Left ventricle myocardium inferior (tissue), 1 donor: Measurements from ENCODE around the gene HCRTR2. TPM values are rescaled to one million over a fixed set of nuclear protein-coding genes. Genes with fewer than 3 reads are reported as not detected.

ENCODE experiments used
- DNase-seq: peaks from one replicate; pipeline ENCODE4 v3.0.0-alpha.2; 2020
- H3K27ac ChIP-seq: fragments of 200-600 bp; replicated peaks from 2 replicates; pipeline ENCODE4 v1.8.0; 2021
- H3K27me3 ChIP-seq: fragments of 200-600 bp; 2 replicates; pipeline ENCODE4 v1.8.0; 2021; ENCODE audit warnings: low read depth
- H3K36me3 ChIP-seq: fragments of 200-600 bp; 2 replicates; pipeline ENCODE4 v1.8.0; 2021
- H3K4me1 ChIP-seq: fragments of 200-600 bp; 2 replicates; pipeline ENCODE4 v1.8.0; 2021
- H3K4me3 ChIP-seq: fragments of 200-600 bp; 2 replicates; pipeline ENCODE4 v1.8.0; 2021; ENCODE audit warnings: mild to moderate bottlenecking, moderate library complexity
- H3K9me3 ChIP-seq: fragments of 200-600 bp; replicated peaks from 2 replicates; pipeline ENCODE4 v1.8.0; 2021
- CTCF ChIP-seq: fragments of 200-600 bp; IDR thresholded peaks from 2 replicates; pipeline ENCODE4 v1.8.0; 2021; ENCODE audit warnings: antibody characterized with exemption, mild to moderate bottlenecking, borderline replicate concordance
- intact Hi-C: fragments of 100-400 bp; cut with micrococcal nuclease; formaldehyde crosslinking; loops from one replicate; pipeline ENCODE4 v1.11.0; 2022
- total RNA-seq: library from RNA; stranded (reverse); fragmentation: NEBNext Ultra II Directional; extraction: Animal tissue kit (Norgen Biotek cat#: 25700); gene quantifications from one replicate; pipeline ENCODE4 v1.2.1, GENCODE V29; 2021
- donor health status: DM: no; HTN: yes; CAD: no; lungs with severe emphysema.

Gene HCRTR2
- total RNA-seq, 1 donor from 2014 or later: not detected

- H3K4me3 ChIP-seq: no peak overlapping the region
- H3K27me3 ChIP-seq: no peaks in the 10 kb centered on the region
- H3K36me3 ChIP-seq: no peaks in the 10 kb centered on the region
- intact Hi-C loops: no loop called here
- no peak for TF ChIP-seq CTCF
- DNase-seq: no peak
- no peaks in the 10 kb centered on the region for H3K4me1 ChIP-seq
- no peak overlapping the region for H3K27ac ChIP-seq
- H3K9me3 ChIP-seq: no peaks in the 10 kb centered on the region
Measured at GRCh38 chr6:55260181-55260580, 85.9 kb downstream of the HCRTR2 start.

- TF ChIP-seq CTCF: no peak
- intact Hi-C loops: no loop called here
- DNase-seq: no peak
- no peaks in the 10 kb centered on the region for H3K4me1 ChIP-seq
- no peaks in the 10 kb centered on the region for H3K36me3 ChIP-seq
- no peak overlapping the region for H3K27ac ChIP-seq
- no peak overlapping the region for H3K4me3 ChIP-seq
- H3K27me3 ChIP-seq: no peaks in the 10 kb centered on the region
- H3K9me3 ChIP-seq: no peaks in the 10 kb centered on the region
Measured at GRCh38 chr6:55265409-55266114, 91.2 kb downstream of the HCRTR2 start.

GRCh38 chr6:55266896-55267295 is 92.6 kb downstream of the HCRTR2 start:
- TF ChIP-seq CTCF: no peak
- intact Hi-C loops: no loop called here
- DNase-seq: no peak
- Histone ChIP-seq H3K4me3 (no peak overlapping the region), H3K36me3 (no peaks in the 10 kb centered on the region), H3K4me1 (no peaks in the 10 kb centered on the region), H3K27me3 (no peaks in the 10 kb centered on the region), H3K27ac (no peak overlapping the region), H3K9me3 (no peaks in the 10 kb centered on the region)

GRCh38 chr6:55276745-55277530 is 102.6 kb downstream of the HCRTR2 start:
- no peaks in the 10 kb centered on the region for H3K9me3 ChIP-seq
- H3K27me3 ChIP-seq: no peaks in the 10 kb centered on the region
- H3K27ac ChIP-seq: peak overlapping the region; percentile 60
- peak overlapping the region; percentile 46 for H3K4me3 ChIP-seq
- peak; percentile 71 for TF ChIP-seq CTCF
- intact Hi-C loops: loop anchor here (10.0 kb wide), 2 partner anchors 678 to 1018 kb away; no protein-coding TSS in a partner anchor
- no peaks in the 10 kb centered on the region for H3K36me3 ChIP-seq
- peak; percentile 20 for DNase-seq
- H3K4me1 ChIP-seq: peaks cover 5% of the 10 kb centered on the region

- Histone ChIP-seq H3K27me3 (no peaks in the 10 kb centered on the region), H3K36me3 (no peaks in the 10 kb centered on the region), H3K27ac (peak overlapping the region; percentile 60), H3K4me1 (peaks cover 10% of the 10 kb centered on the region), H3K4me3 (peak overlapping the region; percentile 46), H3K9me3 (no peaks in the 10 kb centered on the region)
- no peak for DNase-seq
- TF ChIP-seq CTCF: no peak
- intact Hi-C loops: loop anchor here (10.0 kb wide), 2 partner anchors 677 to 1017 kb away; no protein-coding TSS in a partner anchor
Measured at GRCh38 chr6:55277646-55278045, 103.3 kb downstream of the HCRTR2 start.
